ENCODE measurements around the gene PODN. TPM values are rescaled to one million over a fixed set of nuclear protein-coding genes. Genes with fewer than 3 reads are reported as not detected.

The PODN gene
- total RNA-seq, 2 donors from 2014 or later = 6.2 to 22.0 TPM

GRCh38 chr1:53047737-53048736 lies 14.0 kb upstream of the PODN start:
- ATAC-seq = no peak
- intact Hi-C loops (cut with DNase I, micrococcal nuclease) = no loop called here
- DNase-seq = no peak

GRCh38 chr1:53048960-53049573 lies 12.9 kb upstream of the PODN start:
- intact Hi-C loops (cut with DNase I, micrococcal nuclease) = no loop called here
- ATAC-seq (no peak), DNase-seq (no peak)

GRCh38 chr1:53049574-53049967 lies 12.4 kb upstream of the PODN start:
- no peak for DNase-seq
- intact Hi-C loops (cut with DNase I, micrococcal nuclease) = no loop called here
- no peak for ATAC-seq

GRCh38 chr1:53050310-53050709 lies 11.7 kb upstream of the PODN start:
- no peak for DNase-seq
- ATAC-seq = no peak
- intact Hi-C loops (cut with DNase I, micrococcal nuclease) = no loop called here

GRCh38 chr1:53051676-53052075 lies 10.3 kb upstream of the PODN start:
- intact Hi-C loops (cut with DNase I, micrococcal nuclease) = no loop called here
- ATAC-seq (no peak), DNase-seq (no peak)

- no peak for ATAC-seq
- no peak for DNase-seq
- intact Hi-C loops (cut with DNase I, micrococcal nuclease) = no loop called here
These were observed 4.9 kb upstream of the PODN start for GRCh38 chr1:53057127-53057526.

- intact Hi-C loops (cut with DNase I, micrococcal nuclease) = no loop called here
- no peak for ATAC-seq
- no peak for DNase-seq
These were observed 1.4 kb upstream of the PODN start for GRCh38 chr1:53060579-53060978.

GRCh38 chr1:53061123-53061858 lies 722 bp upstream of the PODN start:
- ATAC-seq (no peak), DNase-seq (no peak)
- intact Hi-C loops (cut with DNase I, micrococcal nuclease) = no loop called here

- intact Hi-C loops (cut with DNase I, micrococcal nuclease) = no loop called here
- DNase-seq (no peak), ATAC-seq (no peak)
These were observed 937 bp downstream of the PODN start for GRCh38 chr1:53062708-53063591.

- no peak for ATAC-seq
- intact Hi-C loops (cut with DNase I, micrococcal nuclease) = no loop called here
- no peak for DNase-seq
These were observed 1.9 kb downstream of the PODN start for GRCh38 chr1:53063744-53064515.

- ATAC-seq = no peak
- no peak for DNase-seq
- intact Hi-C loops (cut with DNase I, micrococcal nuclease) = no loop called here
These were observed 3.4 kb downstream of the PODN start for GRCh38 chr1:53065391-53065790.

- intact Hi-C loops (cut with DNase I, micrococcal nuclease) = no loop called here
- DNase-seq (no peak), ATAC-seq (no peak)
These were observed 4.5 kb downstream of the PODN start for GRCh38 chr1:53066488-53066887.

GRCh38 chr1:53066891-53067738 lies 5.1 kb downstream of the PODN start:
- DNase-seq (no peak), ATAC-seq (no peak)
- intact Hi-C loops (cut with DNase I, micrococcal nuclease) = no loop called here

GRCh38 chr1:53067886-53068285 lies 5.9 kb downstream of the PODN start:
- no peak for ATAC-seq
- intact Hi-C loops (cut with DNase I, micrococcal nuclease) = no loop called here
- DNase-seq = no peak

GRCh38 chr1:53068314-53069099 lies 6.5 kb downstream of the PODN start:
- no peak for ATAC-seq
- intact Hi-C loops (cut with DNase I, micrococcal nuclease) = no loop called here
- no peak for DNase-seq

- no peak for DNase-seq
- no peak for ATAC-seq
- intact Hi-C loops (cut with DNase I, micrococcal nuclease) = no loop called here
These were observed 7.3 kb downstream of the PODN start for GRCh38 chr1:53069265-53069662.

Measured in left colon (tissue), 2 donors.